NCI-H2171 (cell line): Measurements from ENCODE around the gene PCLO.
A peak's percentile ranks its signal among the peaks of the same experiment; 100 is the strongest.

Experiments
- DNase-seq: peaks from one replicate; lab custom pipeline; 2025; lab: John Stamatoyannopoulos, UW

PCLO gene, protein sequence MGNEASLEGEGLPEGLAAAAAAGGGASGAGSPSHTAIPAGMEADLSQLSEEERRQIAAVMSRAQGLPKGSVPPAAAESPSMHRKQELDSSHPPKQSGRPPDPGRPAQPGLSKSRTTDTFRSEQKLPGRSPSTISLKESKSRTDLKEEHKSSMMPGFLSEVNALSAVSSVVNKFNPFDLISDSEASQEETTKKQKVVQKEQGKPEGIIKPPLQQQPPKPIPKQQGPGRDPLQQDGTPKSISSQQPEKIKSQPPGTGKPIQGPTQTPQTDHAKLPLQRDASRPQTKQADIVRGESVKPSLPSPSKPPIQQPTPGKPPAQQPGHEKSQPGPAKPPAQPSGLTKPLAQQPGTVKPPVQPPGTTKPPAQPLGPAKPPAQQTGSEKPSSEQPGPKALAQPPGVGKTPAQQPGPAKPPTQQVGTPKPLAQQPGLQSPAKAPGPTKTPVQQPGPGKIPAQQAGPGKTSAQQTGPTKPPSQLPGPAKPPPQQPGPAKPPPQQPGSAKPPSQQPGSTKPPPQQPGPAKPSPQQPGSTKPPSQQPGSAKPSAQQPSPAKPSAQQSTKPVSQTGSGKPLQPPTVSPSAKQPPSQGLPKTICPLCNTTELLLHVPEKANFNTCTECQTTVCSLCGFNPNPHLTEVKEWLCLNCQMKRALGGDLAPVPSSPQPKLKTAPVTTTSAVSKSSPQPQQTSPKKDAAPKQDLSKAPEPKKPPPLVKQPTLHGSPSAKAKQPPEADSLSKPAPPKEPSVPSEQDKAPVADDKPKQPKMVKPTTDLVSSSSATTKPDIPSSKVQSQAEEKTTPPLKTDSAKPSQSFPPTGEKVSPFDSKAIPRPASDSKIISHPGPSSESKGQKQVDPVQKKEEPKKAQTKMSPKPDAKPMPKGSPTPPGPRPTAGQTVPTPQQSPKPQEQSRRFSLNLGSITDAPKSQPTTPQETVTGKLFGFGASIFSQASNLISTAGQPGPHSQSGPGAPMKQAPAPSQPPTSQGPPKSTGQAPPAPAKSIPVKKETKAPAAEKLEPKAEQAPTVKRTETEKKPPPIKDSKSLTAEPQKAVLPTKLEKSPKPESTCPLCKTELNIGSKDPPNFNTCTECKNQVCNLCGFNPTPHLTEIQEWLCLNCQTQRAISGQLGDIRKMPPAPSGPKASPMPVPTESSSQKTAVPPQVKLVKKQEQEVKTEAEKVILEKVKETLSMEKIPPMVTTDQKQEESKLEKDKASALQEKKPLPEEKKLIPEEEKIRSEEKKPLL (N-terminal part only)

DNA sequence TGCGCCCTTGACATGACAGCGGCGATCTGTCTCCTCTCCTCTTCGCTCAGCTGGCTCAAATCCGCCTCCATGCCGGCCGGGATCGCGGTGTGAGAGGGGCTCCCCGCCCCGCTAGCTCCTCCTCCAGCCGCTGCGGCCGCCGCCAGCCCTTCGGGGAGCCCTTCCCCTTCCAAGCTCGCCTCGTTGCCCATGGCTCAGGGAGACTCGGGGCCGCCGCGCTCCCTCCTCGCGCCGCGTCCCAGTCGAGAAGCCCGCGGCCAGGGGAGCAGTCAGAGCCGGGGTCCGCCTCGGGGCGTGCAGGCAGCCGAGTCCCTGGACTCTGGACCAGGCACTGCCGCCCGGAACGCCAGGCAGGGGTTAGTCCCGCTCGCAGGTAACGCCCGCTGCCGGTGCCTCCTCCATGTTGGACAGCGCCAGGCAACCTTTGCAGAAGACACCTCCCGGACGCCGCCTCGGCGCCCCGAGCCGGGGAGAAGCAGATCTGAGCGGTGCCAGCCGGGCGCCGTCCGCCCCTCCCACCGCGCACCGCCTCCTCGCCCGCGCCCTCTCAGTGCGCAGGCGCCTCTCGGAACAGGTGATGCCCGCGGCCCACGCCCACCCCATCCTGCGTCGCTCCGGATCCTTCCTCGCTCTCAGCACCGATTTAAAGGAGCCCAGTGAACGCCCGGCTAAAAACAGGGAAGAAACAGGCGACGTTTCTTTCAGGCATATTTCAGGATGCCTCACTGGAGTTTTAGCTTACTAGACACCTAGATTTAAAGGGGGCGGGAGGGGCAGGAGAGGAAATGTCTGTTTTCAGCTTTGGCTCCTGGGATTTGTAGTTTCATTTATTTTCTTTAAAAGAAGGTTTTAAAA lies at the start of gene PCLO:
Gene PCLO (minus strand): TSS at position 483 of the 855 bp plus-strand sequence. CDS start 292 bp downstream, at position 191.
- peak; percentile 93 for DNase-seq

DNA sequence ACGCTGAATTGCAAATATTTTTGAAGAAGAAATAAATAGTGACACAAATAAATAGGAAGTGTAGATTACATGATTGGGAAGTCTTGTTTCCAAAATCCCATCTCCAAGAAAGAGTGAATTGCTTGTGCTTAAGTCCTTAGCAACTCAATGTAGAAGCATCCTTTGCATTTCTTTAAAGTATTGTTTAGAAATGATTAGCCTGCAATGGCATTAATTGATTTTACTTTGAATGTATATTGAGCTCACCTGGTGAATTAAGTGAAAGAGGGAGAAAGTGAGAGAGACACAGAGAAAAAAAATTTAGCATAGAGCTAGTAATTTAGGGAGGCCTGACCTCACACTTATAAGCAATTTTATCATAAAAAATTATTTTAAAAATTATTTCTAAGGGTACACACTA lies 49.0 kb upstream of the PCLO start:
- DNase-seq: no peak

DNA sequence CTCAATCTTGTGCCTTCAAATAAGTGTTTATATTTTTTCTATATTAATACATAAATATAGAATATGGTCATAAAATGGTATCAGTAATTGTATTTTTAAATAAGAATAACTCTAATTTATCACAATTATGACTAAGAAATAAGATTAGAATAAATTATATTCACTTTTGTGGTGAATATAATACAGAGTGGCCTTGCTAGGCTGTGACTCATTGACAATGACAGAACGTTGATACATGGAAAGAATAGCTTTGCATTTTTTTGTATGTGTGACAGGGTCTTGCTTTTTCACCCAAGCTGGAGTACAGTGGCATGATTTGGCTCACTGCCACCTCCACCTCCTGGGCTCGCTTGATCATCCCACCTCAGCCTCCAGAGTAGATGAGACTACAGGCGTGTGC lies 47.8 kb upstream of the PCLO start:
- DNase-seq: no peak

DNA sequence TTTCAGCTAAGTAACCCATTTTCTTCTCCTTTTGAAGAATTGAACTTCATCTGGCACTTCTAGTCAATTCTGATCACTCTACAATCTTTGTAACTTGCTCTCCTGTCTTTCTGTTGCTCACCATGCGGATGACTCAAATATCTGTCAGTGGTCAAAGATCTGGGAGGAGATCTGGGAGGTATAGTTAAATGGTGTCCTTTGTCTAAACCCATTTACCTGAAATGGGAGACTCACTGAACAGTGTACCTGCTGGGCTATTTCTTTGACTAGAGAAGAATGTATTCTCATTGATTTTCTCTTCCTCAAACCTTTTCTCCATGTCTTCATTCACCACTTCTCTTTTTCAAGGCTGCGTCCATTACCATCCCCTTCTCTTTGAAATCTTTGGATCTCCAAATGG lies 42.0 kb upstream of the PCLO start:
- DNase-seq: no peak

DNA sequence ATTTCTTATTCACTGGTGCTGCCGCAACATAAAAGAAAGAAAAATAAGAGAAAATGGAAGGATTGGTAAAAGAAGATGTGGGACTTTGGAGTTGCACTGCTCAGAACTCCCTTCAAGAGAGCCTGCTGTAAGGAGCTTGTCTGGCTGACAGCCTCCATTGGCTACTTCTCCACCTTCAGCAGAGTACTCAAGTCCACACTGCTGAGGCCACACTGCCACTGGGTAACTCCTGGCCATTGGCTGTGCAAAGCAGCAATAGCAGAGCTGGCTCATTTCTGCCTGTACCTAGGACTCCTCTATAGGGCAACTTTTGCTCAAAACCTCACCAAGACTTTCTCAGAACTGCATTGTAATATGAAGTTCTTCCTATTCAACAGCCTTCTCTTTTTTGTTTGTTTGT lies 38.7 kb upstream of the PCLO start:
- DNase-seq: no peak

DNA sequence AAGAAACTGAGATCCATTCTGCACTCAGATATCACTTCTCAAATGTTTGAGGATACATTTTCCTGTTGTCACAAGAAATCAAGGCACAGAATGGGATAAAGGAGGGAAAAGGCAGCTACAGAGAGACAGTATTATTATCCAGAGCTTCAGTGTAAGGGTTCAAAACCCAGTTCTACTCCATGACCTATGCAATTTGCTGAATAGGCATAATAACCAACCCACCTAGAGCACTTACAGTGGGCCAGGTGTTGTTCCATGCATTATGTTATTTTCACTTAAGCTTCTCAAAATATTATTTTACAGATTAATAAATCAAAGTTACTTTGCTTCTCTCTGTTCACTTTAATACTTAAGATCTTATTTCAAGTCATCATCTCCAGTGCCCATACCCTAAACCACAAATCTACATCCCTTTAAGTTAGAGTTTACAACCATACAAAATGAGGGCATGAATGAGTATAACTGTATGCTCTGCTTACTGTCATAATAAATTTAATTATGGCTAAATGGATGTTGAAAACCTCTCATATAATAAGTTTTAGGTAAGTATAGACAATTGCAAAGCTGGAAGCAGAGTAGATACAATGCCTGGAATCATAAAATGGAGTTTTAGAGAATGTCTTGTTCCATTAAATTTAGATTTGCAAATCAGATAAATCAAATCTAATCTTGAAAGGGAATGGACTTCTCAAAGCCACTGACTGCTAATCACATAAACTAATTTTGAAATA lies 28.1 kb upstream of the PCLO start:
- no peak for DNase-seq

DNA sequence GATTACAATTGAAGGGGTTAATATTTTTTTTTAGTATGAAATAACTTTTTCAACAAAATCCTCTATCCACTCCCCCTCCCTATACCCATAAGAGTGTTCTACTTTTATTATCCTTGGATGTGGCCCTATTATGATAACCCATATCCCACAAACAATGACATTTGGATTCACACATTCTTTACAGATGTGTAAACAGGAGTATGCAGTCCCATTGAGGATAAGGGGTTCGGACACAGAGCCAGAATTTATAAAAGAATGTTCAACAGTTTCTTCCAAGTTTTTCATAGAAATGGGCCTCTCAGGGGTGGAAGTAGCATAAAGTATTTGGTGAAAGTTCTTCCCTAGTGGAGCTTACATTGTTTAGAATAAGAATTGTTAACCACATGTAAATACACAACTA lies 16.1 kb upstream of the PCLO start:
- no peak for DNase-seq

DNA sequence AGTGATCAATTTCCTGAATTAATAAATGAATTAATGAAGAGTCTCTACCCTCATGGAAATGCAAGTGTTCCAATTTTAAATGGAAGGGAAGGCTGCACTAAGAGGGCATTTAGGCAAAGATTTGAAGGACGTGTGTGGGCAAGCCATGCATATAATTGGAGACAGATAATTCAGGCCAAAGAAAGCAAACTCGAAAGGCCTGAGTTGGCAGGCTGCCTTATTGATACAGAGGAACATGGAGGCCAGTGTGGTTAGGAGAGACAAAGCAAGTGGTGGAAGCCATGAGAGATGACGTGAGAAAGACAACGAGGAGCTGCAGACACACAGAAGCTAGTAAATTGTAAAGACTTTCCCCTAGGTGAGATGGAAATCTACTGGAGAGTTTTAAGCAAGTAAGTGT lies 15.4 kb upstream of the PCLO start:
- DNase-seq: no peak

DNA sequence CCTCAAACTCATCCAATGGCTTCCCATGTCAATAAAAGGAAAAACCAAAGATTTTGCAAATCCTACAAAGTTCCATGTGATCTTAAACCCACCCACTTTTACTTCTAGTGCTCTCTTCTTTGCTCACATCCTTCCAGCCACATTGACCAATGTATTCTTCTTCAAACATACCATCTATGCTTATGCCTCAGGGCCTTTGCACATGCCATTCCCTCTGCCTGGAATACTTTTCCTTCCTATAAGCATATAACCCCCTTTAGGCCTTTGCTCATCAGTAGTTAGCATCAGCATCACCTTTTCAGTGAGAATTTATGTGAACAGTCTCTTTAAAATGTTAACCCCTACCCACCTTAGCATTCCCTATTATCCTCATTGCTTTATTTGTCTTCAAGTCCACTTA lies 11.0 kb upstream of the PCLO start:
- DNase-seq: no peak

DNA sequence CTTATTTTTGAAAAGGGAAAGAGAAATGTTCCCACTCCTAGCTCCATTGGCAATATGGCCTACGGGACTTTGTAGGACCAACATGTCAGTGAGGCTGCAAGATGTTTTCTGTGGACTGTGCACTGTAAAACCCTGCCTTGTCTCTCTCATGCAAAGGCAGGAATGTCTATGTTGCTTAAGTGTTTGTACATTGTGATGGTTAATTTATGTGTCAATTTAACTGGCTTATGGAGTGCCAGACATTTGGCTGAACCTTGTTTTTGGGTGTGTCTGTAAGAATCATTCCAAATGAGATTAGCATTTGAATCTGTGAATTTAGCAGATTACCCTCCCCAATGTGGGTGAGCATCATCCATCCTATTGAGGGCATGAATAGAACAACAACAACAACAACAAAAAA lies 4.1 kb upstream of the PCLO start:
- no peak for DNase-seq

DNA sequence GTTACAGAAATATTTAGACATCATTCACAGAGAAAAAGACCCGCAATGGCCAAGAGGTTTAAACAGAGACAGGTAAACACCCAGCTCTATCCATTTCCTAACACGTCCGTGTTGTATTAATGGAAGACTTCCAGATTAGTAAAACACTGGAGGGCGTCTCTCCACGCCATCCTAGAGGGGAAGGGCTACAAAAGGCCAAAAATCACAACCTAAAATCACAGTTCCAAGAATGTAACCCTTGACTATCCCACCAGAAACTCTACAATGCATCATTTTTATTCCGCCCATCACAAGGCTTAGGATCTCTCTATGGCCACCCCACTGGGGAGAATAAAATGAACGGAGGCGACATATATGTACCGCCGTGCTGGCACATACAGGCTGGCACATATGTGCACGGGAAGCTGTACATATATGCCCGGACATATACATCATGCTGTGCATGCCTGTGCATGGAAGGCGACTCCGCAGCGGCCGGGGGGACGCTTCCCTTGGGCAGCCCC lies 734 bp downstream of the PCLO start:
- DNase-seq: no peak

DNA sequence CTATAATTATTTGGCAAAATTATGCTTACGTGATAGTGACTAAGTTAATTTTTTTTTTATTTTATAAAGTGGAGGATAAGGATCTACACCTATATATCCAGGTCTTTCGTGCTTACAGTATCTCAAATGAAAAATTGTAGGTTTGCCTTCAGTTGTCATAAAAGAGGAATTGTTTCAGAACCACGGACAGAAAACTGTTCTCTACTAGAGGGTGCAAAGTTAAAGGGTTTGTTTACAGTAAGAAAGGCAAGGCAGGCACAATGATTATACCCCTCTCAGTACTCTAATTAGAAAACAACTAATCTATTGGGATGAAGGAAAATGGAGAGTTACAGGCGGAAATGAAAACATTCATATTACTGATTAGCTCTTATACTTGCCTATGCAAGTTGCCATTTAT lies 1.5 kb downstream of the PCLO start:
- no peak for DNase-seq

DNA sequence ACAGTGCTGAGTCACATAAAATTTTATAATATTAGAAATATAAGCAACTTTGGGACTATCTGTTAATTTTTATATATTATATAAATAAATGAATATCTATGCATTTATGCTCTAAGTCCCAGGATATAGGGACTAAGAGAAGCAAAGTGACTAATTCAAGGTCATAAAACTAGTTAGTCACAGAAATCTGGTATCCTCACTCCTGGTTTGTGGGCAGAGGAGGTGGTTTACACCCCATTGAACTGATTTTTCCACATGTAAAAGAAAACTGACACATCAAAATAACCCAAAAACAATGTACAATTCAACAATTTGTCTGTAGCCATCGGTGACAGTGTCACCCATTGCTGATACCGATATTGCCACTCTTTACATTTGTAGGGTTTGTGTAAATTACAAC lies 3.0 kb downstream of the PCLO start:
- no peak for DNase-seq

DNA sequence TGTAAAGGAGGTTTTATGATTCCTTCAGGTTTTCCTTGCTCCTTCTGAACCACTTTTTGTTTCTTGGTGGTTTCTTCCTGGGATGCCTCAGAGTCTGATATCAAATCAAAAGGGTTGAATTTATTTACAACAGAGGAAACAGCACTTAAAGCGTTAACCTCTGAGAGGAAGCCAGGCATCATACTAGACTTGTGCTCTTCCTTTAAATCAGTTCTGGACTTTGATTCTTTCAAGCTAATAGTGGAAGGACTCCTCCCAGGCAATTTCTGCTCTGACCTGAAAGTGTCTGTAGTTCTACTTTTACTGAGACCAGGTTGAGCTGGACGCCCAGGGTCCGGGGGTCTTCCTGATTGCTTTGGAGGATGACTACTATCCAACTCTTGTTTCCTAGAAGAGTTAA lies 6.7 kb downstream of the PCLO start:
- DNase-seq: no peak

DNA sequence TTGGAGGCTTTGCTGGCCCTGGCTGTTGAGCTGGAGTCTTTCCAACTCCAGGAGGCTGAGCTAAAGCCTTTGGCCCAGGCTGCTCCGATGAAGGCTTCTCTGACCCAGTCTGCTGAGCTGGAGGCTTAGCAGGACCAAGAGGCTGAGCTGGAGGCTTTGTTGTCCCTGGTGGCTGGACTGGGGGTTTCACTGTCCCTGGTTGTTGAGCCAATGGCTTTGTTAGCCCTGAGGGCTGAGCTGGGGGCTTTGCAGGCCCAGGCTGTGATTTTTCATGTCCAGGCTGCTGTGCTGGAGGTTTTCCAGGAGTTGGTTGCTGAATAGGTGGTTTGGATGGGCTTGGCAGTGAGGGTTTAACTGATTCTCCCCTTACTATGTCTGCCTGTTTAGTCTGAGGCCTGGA lies 7.3 kb downstream of the PCLO start:
- no peak for DNase-seq

DNA sequence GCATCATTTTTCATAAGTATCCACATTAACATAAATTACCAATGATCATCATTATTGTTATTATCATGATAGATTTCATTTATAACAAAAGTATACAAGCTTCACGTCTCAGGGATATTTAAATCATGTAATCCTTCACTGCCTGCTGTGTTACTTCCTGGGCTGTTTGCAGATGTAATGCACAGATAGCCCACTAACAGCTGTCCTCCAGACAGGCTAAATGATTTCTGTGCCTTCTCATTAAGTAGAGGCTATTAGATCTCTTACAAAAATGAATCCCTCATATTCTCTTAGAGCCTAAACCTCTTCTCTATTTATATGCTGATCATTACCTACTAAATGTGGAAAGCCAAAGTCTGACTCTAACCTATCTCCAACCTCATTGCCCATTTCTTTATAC lies 9.3 kb downstream of the PCLO start:
- DNase-seq: no peak

DNA sequence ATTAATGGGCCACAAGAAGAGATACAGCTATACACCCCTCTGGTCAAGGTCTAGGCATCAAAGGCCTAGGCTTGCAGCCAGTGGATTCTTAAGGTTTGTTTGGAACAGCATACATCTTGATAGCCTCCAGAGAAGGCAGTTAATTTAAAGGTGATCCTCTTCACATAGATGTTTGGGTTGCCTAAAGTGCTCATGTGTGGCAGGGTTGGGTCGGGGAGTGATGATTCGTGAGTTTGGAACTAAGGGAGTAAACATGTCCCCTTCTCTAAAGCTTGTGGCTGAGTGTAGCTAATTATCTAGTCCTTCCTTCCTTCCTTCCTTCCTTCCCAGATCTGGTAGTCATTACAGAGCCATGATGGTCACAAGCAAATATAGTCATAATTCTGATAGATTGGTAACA lies 12.4 kb downstream of the PCLO start:
- DNase-seq: no peak

DNA sequence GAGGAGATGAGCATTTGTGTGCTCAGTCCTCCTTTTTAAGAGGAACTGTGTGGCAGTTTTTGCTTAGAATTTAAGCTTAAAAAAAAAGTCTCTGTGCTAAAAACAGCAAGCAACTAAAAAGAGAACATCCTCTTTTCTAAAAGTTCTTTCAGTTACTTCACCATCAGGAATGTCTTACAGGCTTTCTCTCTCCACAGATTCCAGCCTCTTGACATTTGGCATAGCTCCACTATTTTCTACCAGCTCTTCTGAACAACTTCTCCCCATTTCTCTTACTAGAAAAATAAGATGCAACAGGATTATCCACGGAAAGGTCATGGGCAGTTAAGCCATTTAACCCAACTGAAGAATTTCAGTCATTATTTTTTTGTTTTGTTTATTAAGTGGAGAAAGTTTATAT lies 13.2 kb downstream of the PCLO start:
- no peak for DNase-seq

DNA sequence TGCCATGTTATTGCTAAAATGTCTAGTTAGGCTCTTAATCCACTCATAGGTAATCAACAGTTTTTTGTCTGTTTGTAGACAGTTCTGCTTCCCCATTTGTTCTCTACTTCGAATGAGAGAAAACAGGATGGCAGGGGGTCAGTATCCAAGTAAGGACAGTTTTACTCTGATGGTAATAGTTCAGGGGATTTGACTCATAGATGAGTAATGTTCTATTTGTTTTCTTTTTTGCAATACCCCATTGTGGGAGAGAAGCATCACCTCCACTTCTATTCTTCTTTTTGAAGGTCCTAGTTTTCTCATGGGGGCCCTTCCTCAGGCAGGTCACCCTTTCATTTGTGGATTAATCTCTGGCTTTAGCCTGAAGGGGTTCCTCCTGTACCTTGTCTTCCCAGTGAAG lies 13.9 kb downstream of the PCLO start:
- DNase-seq: no peak

DNA sequence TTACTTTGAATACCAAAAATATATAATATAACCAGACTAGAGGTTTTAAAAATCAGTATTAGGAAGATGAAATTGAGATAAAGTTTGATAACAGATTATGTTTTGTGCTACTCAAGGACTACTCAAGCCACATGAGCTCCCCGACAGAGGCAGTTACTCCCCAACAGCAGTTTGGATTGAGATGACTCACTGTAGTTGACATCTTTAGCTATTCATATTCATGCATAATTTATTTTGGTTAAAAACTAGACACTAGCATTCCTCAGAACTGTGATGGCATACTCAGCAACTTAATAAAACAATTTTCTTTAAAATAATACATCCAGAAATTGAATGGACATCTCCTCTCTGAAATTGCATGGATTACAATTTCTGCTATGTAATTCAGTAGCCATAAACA lies 19.6 kb downstream of the PCLO start:
- DNase-seq: no peak

DNA sequence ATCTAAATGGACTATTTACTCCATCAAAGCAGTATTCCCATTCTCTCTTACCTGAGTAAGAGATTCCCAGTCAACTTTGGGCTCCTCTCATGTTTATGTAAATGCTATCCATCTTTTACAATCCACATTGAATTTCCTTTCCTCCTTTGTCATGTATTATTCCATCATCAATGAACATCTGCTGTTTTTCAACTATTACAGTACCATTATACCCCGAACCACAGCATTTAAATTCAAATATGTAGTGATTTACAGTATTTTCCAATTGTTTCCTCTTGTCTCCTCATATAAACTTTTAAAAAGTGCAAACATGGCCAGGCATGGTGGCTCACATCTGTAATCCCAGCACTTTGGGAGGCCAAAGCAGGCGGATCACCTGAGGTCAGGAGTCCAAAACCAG lies 20.3 kb downstream of the PCLO start:
- DNase-seq: no peak
